SK-N-SH (cell line): ENCODE measurements around the gene RBM48. TPM values are rescaled to one million over a fixed set of nuclear protein-coding genes. Genes with fewer than 3 reads are reported as not detected.

Experiments
- CTCF ChIA-PET: fragments of 300-600, 350-600 bp; formaldehyde crosslinking; extraction: SDS; loops from one replicate; lab custom pipeline; 2021; lab: Yijun Ruan, JAX
- POLR2A ChIA-PET: fragments of 350-600 bp; sonication (Branson Sonifier 250); formaldehyde crosslinking; extraction: SDS; loops from one replicate; lab custom pipeline; 2020; ENCODE audit warnings: antibody characterized with exemption, inconsistent platforms; lab: Yijun Ruan, JAX
- DNase-seq: peaks from one replicate; pipeline ENCODE4 v3.0.0; 2012
- H2AFZ ChIP-seq: fragments of 200-600 bp; sonication (generic); 2 replicates; pipeline ENCODE4 v1.8.1; 2016; ENCODE audit warnings: antibody characterized with exemption, mild to moderate bottlenecking, low read depth
- H3F3A ChIP-seq: fragments of 200-600 bp; sonication (generic); replicated peaks from 2 replicates; pipeline ENCODE3; 2016; ENCODE audit warnings: antibody characterized with exemption, mild to moderate bottlenecking; ENCODE audit not compliant: insufficient read depth
- H3K27ac ChIP-seq, 2 experiments: fragments of 200-500 bp in 1 of 2; fragments of 200-600 bp in 1 of 2; sonication (Bioruptor generic) in 1 of 2; sonication (generic), shearing (Covaris generic) in 1 of 2; 2 replicates each; pipeline versions ENCODE4 v1.5.1 to v1.6.1; 2014 to 2016; ENCODE audit warnings: low read depth in 2 of 2, inconsistent platforms in 1 of 2, low read length in 1 of 2, mild to moderate bottlenecking in 1 of 2, mixed read lengths in 1 of 2
- H3K27me3 ChIP-seq: fragments of 200-600 bp; sonication (generic), shearing (Covaris generic); 2 replicates; pipeline ENCODE4 v1.6.1; 2016; ENCODE audit warnings: mixed run types; ENCODE audit not compliant: insufficient read depth
- H3K36me3 ChIP-seq, 2 experiments: fragments of 200-500 bp in 1 of 2; fragments of 200-600 bp in 1 of 2; sonication (Bioruptor generic) in 1 of 2; sonication (generic) in 1 of 2; replicated peaks in 1 of 2; 2 replicates each; pipeline versions ENCODE3 to v1.5.1; 2014 to 2016; ENCODE audit warnings: low read length in 1 of 2, mild to moderate bottlenecking in 1 of 2; ENCODE audit not compliant: insufficient read depth in 2 of 2, control insufficient read depth in 1 of 2
- H3K4me1 ChIP-seq, 2 experiments: fragments of 200-500 bp in 1 of 2; fragments of 200-600 bp in 1 of 2; sonication (Bioruptor generic) in 1 of 2; sonication (generic), shearing (Covaris generic) in 1 of 2; 2 replicates each; pipeline versions ENCODE4 v1.5.1 to v1.6.1; 2014 to 2016; ENCODE audit warnings: low read depth in 1 of 2, low read length in 1 of 2, mixed run types in 1 of 2; ENCODE audit not compliant: insufficient read depth in 2 of 2, control insufficient read depth in 1 of 2
- H3K4me2 ChIP-seq: fragments of 200-600 bp; sonication (generic), shearing (Covaris generic); 2 replicates; pipeline ENCODE4 v1.6.1; 2017; ENCODE audit warnings: mixed run types
- H3K4me3 ChIP-seq, 2 experiments: fragments of 200-500 bp in 1 of 2; fragments of 200-600 bp in 1 of 2; sonication (Bioruptor generic) in 1 of 2; sonication (generic), shearing (Covaris generic) in 1 of 2; 2 replicates each; pipeline versions ENCODE4 v1.5.1 to v1.8.1; 2014 to 2016; ENCODE audit warnings: low read depth in 2 of 2, inconsistent platforms in 1 of 2, low read length in 1 of 2, mild to moderate bottlenecking in 1 of 2, mixed read lengths in 1 of 2, moderate library complexity in 1 of 2
- H3K79me2 ChIP-seq: fragments of 200-600 bp; sonication (generic); 2 replicates; pipeline ENCODE4 v1.8.1; 2017; ENCODE audit warnings: mild to moderate bottlenecking; ENCODE audit not compliant: insufficient read depth
- H3K9ac ChIP-seq: fragments of 200-600 bp; sonication (generic); 2 replicates; pipeline ENCODE4 v1.6.1; 2017; ENCODE audit warnings: mixed run types
- H3K9me2 ChIP-seq: fragments of 200-600 bp; sonication (generic); 2 replicates; pipeline ENCODE4 v1.6.1; 2017; ENCODE audit warnings: mixed run types
- H3K9me3 ChIP-seq: fragments of 200-600 bp; sonication (generic); 2 replicates; pipeline ENCODE4 v1.6.1; 2017; ENCODE audit warnings: mixed run types, mild to moderate bottlenecking, moderate library complexity
- H4K20me1 ChIP-seq: fragments of 200-600 bp; sonication (generic); 2 replicates; pipeline ENCODE4 v1.6.1; 2017; ENCODE audit warnings: mild to moderate bottlenecking, mixed run types; ENCODE audit not compliant: insufficient read depth
- ELF1 ChIP-seq: IDR thresholded peaks from 2 replicates; pipeline ENCODE4 v1.4.0; 2012
- FOXJ3 ChIP-seq: sonication (generic); formaldehyde crosslinking; IDR thresholded peaks from 2 replicates; pipeline ENCODE4 v1.5.1; 2020; ENCODE audit warnings: mild to moderate bottlenecking, missing genetic modification reagents
- FOXM1 ChIP-seq: IDR thresholded peaks from 2 replicates; pipeline ENCODE4 v1.4.0; 2012; ENCODE audit warnings: low read depth, mild to moderate bottlenecking
- MXI1 ChIP-seq: IDR thresholded peaks from 2 replicates; pipeline ENCODE4 v1.6.1; 2012; ENCODE audit warnings: mild to moderate bottlenecking, low read depth, low read length, improper control_type of control experiment
- RAD21 ChIP-seq: IDR thresholded peaks from 2 replicates; pipeline ENCODE4 v1.6.1; 2012; ENCODE audit warnings: mild to moderate bottlenecking, low read length
- RFX5 ChIP-seq: IDR thresholded peaks from 2 replicates; pipeline ENCODE4 v1.6.1; 2012; ENCODE audit warnings: mild to moderate bottlenecking, improper control_type of control experiment, low read length
- RXRA ChIP-seq: IDR thresholded peaks from 2 replicates; pipeline ENCODE4 v1.4.0; 2012; ENCODE audit warnings: low read depth, mild to moderate bottlenecking, borderline replicate concordance
- SIN3A ChIP-seq: IDR thresholded peaks from 2 replicates; pipeline ENCODE4 v1.6.1; 2012; ENCODE audit warnings: low read depth, mild to moderate bottlenecking, low read length, moderate library complexity, borderline replicate concordance
- YY1 ChIP-seq: IDR thresholded peaks from 2 replicates; pipeline ENCODE4 v1.4.0; 2012; ENCODE audit warnings: low read depth, mild to moderate bottlenecking
- WGBS: methylation state at CpG from one replicate; pipeline ENCODE4 v1.1.6; 2017; ENCODE audit warnings: low lambda C conversion rate; 5-methylcytosine and 5-hydroxymethylcytosine counted together
- polyA plus RNA-seq, 3 experiments: library from polyadenylated mRNA; depleted of rRNA; stranded (reverse); fragments of >200 nt; gene quantifications; 2 replicates each; pipeline ENCODE4 v1.2.3, GENCODE V29; 2012
- TF ChIP-seq, protein P1 (sequence below): fragments of 200-600 bp; sonication (generic); IDR thresholded peaks from 2 replicates; pipeline ENCODE4 v1.6.1; 2017; ENCODE audit warnings: antibody characterized with exemption, mild to moderate bottlenecking, moderate library complexity
- TF ChIP-seq, protein P2 (sequence below): fragments of 150-350 bp; IDR thresholded peaks from 2 replicates; pipeline ENCODE4 v1.6.1; 2017; ENCODE audit warnings: antibody characterized with exemption, low read length, low read depth, borderline replicate concordance
- TF ChIP-seq, protein P3 (sequence below): IDR thresholded peaks from 2 replicates; pipeline ENCODE4 v1.4.0; 2012; ENCODE audit warnings: low read depth, borderline replicate concordance
- TF ChIP-seq, protein P4 (sequence below): fragments of 150-350 bp; IDR thresholded peaks from 2 replicates; pipeline ENCODE4 v1.6.1; 2016; ENCODE audit warnings: mild to moderate bottlenecking, low read depth, low read length
- TF ChIP-seq, protein P5 (sequence below): IDR thresholded peaks from 2 replicates; pipeline ENCODE4 v1.4.0; 2012; ENCODE audit warnings: low read depth

Gene RBM48
- polyA plus RNA-seq, 1 of the 3 experiments (the other 2 are of a cell fraction) = 4.7 TPM

DNA sequence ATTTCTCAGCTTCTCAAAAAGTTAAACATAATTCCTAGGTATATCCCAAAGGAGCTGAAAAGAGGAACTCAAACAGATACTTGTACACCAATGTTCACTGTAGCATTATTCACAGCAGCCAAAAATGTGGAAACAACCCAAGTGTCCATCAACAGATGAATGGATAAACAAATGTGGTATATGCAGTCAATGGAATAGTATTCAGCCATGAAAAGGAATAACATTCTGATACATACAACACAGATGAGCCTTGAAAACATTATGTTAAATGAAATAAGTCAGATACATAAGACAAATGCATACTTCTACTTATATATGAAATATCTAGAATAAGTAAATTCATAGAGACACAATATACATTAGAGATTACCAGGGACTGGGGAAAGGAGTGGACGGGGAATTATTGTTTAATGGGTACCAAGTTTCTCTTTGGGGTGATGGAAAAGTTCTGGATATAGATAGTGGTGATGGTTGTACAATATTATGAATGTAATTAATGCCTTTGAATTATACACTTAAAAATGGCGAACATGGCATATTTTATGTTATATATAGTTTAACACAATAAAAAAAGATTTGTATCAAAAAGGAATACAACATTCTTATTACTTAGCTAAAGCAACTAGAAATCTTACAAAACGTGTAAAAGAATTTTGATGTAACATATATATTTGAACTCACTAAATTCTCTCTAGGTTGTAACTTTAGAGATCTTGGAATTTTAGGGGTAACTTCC, 15.3 kb upstream of the RBM48 start:
- Histone ChIP-seq H3K9me3 (no peaks in the 10 kb centered on the region), H4K20me1 (no peaks in the 10 kb centered on the region), H3K4me2 (no peak overlapping the region), H3K79me2 (no peaks in the 10 kb centered on the region), H3K9me2 (no peaks in the 10 kb centered on the region), H3K36me3 (peaks cover 35 to 50% of the 10 kb centered on the region in 2 experiments), H3K4me3 (no peak overlapping the region), H3F3A (peaks cover 7% of the 10 kb centered on the region), H3K27me3 (no peaks in the 10 kb centered on the region), H3K4me1 (no peaks in the 10 kb centered on the region), H3K9ac (no peak overlapping the region), H2AFZ (no peak overlapping the region), H3K27ac (no peak overlapping the region)
- CTCF ChIA-PET = interaction anchor here (1.2 to 1.7 kb wide), 3 partner anchors 14 to 66 kb away, joined by 3 to 4 read pairs (median 3); partner anchors contain the start of gene GATAD1
- POLR2A ChIA-PET = no interaction called here
- DNase-seq = no peak
- WGBS = 60% methylated on average over 3 of the region's 3 CpGs
- TF ChIP-seq, protein P1, sequence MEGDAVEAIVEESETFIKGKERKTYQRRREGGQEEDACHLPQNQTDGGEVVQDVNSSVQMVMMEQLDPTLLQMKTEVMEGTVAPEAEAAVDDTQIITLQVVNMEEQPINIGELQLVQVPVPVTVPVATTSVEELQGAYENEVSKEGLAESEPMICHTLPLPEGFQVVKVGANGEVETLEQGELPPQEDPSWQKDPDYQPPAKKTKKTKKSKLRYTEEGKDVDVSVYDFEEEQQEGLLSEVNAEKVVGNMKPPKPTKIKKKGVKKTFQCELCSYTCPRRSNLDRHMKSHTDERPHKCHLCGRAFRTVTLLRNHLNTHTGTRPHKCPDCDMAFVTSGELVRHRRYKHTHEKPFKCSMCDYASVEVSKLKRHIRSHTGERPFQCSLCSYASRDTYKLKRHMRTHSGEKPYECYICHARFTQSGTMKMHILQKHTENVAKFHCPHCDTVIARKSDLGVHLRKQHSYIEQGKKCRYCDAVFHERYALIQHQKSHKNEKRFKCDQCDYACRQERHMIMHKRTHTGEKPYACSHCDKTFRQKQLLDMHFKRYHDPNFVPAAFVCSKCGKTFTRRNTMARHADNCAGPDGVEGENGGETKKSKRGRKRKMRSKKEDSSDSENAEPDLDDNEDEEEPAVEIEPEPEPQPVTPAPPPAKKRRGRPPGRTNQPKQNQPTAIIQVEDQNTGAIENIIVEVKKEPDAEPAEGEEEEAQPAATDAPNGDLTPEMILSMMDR = no peak
- TF ChIP-seq RXRA = no peak
- TF ChIP-seq, protein P2, sequence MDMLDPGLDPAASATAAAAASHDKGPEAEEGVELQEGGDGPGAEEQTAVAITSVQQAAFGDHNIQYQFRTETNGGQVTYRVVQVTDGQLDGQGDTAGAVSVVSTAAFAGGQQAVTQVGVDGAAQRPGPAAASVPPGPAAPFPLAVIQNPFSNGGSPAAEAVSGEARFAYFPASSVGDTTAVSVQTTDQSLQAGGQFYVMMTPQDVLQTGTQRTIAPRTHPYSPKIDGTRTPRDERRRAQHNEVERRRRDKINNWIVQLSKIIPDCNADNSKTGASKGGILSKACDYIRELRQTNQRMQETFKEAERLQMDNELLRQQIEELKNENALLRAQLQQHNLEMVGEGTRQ = no peak
- no peak for TF ChIP-seq ELF1
- no peak for TF ChIP-seq SIN3A
- TF ChIP-seq, protein P3, sequence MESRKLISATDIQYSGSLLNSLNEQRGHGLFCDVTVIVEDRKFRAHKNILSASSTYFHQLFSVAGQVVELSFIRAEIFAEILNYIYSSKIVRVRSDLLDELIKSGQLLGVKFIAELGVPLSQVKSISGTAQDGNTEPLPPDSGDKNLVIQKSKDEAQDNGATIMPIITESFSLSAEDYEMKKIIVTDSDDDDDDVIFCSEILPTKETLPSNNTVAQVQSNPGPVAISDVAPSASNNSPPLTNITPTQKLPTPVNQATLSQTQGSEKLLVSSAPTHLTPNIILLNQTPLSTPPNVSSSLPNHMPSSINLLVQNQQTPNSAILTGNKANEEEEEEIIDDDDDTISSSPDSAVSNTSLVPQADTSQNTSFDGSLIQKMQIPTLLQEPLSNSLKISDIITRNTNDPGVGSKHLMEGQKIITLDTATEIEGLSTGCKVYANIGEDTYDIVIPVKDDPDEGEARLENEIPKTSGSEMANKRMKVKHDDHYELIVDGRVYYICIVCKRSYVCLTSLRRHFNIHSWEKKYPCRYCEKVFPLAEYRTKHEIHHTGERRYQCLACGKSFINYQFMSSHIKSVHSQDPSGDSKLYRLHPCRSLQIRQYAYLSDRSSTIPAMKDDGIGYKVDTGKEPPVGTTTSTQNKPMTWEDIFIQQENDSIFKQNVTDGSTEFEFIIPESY = no peak
- no peak for TF ChIP-seq MXI1
- no peak for TF ChIP-seq RFX5
- TF ChIP-seq YY1 = no peak
- TF ChIP-seq FOXM1 = no peak
- TF ChIP-seq FOXJ3 (CRISPR knock-in tag) = no peak
- no peak for TF ChIP-seq RAD21
- TF ChIP-seq, protein P4, sequence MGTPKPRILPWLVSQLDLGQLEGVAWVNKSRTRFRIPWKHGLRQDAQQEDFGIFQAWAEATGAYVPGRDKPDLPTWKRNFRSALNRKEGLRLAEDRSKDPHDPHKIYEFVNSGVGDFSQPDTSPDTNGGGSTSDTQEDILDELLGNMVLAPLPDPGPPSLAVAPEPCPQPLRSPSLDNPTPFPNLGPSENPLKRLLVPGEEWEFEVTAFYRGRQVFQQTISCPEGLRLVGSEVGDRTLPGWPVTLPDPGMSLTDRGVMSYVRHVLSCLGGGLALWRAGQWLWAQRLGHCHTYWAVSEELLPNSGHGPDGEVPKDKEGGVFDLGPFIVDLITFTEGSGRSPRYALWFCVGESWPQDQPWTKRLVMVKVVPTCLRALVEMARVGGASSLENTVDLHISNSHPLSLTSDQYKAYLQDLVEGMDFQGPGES = no peak
- TF ChIP-seq, protein P5, sequence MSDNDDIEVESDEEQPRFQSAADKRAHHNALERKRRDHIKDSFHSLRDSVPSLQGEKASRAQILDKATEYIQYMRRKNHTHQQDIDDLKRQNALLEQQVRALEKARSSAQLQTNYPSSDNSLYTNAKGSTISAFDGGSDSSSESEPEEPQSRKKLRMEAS = no peak
